ENCODE measurements around the gene FCN3. TPM values are rescaled to one million over a fixed set of nuclear protein-coding genes. Genes with fewer than 3 reads are reported as not detected.

Gene FCN3
- total and polyA plus RNA-seq, 5 donors from 2014 or later: not detected

- Histone ChIP-seq H3K36me3 (ENCODE audit: control insufficient read depth, insufficient read depth, low read length) (peaks cover 37% of the 10 kb centered on the region), H3K4me1 (ENCODE audit: control insufficient read depth, insufficient read depth, low read length, poor library complexity, severe bottlenecking) (peaks cover 35% of the 10 kb centered on the region), H3K4me3 (ENCODE audit: low read depth, low read length) (no peak overlapping the region), H3K9me3 (ENCODE audit: control insufficient read depth in 2 of 2, low read length in 2 of 2) (no peaks in the 10 kb centered on the region), H3K27ac (ENCODE audit: insufficient read depth, low read length, poor library complexity, severe bottlenecking) (no peak overlapping the region), H3K27me3 (ENCODE audit: control insufficient read depth, insufficient read depth, low read length) (no peaks in the 10 kb centered on the region)
- Mint-ChIP-seq H3K27ac (peak overlapping the region in 1 of 3 donors; percentile 56), H3K27me3 (peaks cover 10% of the 10 kb centered on the region), H3K4me3 (peak overlapping the region in 2 of 4 donors; percentile 54 to 91), H3K36me3 (peaks cover 21% of the 10 kb centered on the region), H3K4me1 (peaks cover 10 to 75% (median 53%) of the 10 kb centered on the region in 4 donors), H3K9me3 (no peaks in the 10 kb centered on the region)
- DNase-seq: no peak
- ATAC-seq (ENCODE audit: low read depth in 2 of 2): no peak
These were observed 49.3 kb downstream of the FCN3 start for GRCh38 chr1:27325286-27325685.

- H3K36me3 Mint-ChIP-seq: peaks cover 17% of the 10 kb centered on the region
- H3K27ac ChIP-seq (ENCODE audit: insufficient read depth, low read length, poor library complexity, severe bottlenecking): peak overlapping the region; percentile 90
- H3K27ac Mint-ChIP-seq: peak overlapping the region; percentile 48 to 94 (median 92)
- DNase-seq (peak in 1 of 3 donors; percentile 28), ATAC-seq (ENCODE audit: low read depth in 2 of 2) (no peak)
- peak overlapping the region; percentile 97 for H3K4me3 ChIP-seq (ENCODE audit: low read depth, low read length)
- no peaks in the 10 kb centered on the region for H3K9me3 Mint-ChIP-seq
- H3K27me3 ChIP-seq (ENCODE audit: control insufficient read depth, insufficient read depth, low read length): peaks cover 2% of the 10 kb centered on the region
- H3K4me1 Mint-ChIP-seq: peaks cover 10 to 59% (median 40%) of the 10 kb centered on the region in 4 donors
- peaks cover 30% of the 10 kb centered on the region for H3K4me1 ChIP-seq (ENCODE audit: control insufficient read depth, insufficient read depth, low read length, poor library complexity, severe bottlenecking)
- H3K9me3 ChIP-seq (ENCODE audit: control insufficient read depth in 2 of 2, low read length in 2 of 2): no peaks in the 10 kb centered on the region
- peaks cover 23% of the 10 kb centered on the region for H3K36me3 ChIP-seq (ENCODE audit: control insufficient read depth, insufficient read depth, low read length)
- H3K27me3 Mint-ChIP-seq: peaks cover 18% of the 10 kb centered on the region
- peak overlapping the region; percentile 91 to 98 (median 96) for H3K4me3 Mint-ChIP-seq
These were observed 51.9 kb downstream of the FCN3 start for GRCh38 chr1:27322569-27323240.

- peak within 1 kb of the TSS; percentile 71 to 94 (median 92) for H3K27ac Mint-ChIP-seq
- H3K4me1 ChIP-seq (ENCODE audit: control insufficient read depth, insufficient read depth, low read length, poor library complexity, severe bottlenecking): peaks cover 30% of the 10 kb centered on the region
- H3K4me3 Mint-ChIP-seq: peak within 1 kb of the TSS; percentile 91 to 98 (median 96)
- H3K4me1 Mint-ChIP-seq: peaks cover 8 to 54% (median 37%) of the 10 kb centered on the region in 4 donors
- no peaks in the 10 kb centered on the region for H3K9me3 ChIP-seq (ENCODE audit: control insufficient read depth in 2 of 2, low read length in 2 of 2)
- ATAC-seq (ENCODE audit: low read depth in 2 of 2) (peak; percentile 97), DNase-seq (peak; percentile 97 to 99 (median 97))
- H3K36me3 ChIP-seq (ENCODE audit: control insufficient read depth, insufficient read depth, low read length): peaks cover 20% of the 10 kb centered on the region
- no peaks in the 10 kb centered on the region for H3K9me3 Mint-ChIP-seq
- H3K27ac ChIP-seq (ENCODE audit: insufficient read depth, low read length, poor library complexity, severe bottlenecking): peak within 1 kb of the TSS; percentile 90
- H3K36me3 Mint-ChIP-seq: peaks cover 17% of the 10 kb centered on the region
- H3K27me3 Mint-ChIP-seq: peaks cover 19% of the 10 kb centered on the region
- H3K27me3 ChIP-seq (ENCODE audit: control insufficient read depth, insufficient read depth, low read length): peaks cover 2% of the 10 kb centered on the region
- peak within 1 kb of the TSS; percentile 97 for H3K4me3 ChIP-seq (ENCODE audit: low read depth, low read length)
These were observed 52.6 kb downstream of the FCN3 start, which contains the start of gene TMEM222 for GRCh38 chr1:27321813-27322568. TSS of gene TMEM222 (plus strand) at chr1:27322163. CDS start at chr1:27322198, 35 bp downstream.

Other genes with a start within 250 kb of the FCN3 start
- gene SLC9A1, start 219.7 kb downstream of the FCN3 start, total RNA-seq: 32.3 TPM
- 1 to 10 TPM; 5.4 to 8.7 (median 7.0) TPM for gene SLC9A1, start 219.7 kb downstream of the FCN3 start, polyA plus RNA-seq
- gene WDTC1, start 140.2 kb downstream of the FCN3 start, total RNA-seq: 46.1 TPM
- gene WDTC1, start 140.2 kb downstream of the FCN3 start, polyA plus RNA-seq: 1 to 10 TPM; 3.3 to 5.9 (median 5.5) TPM
- 26.3 TPM for gene TMEM222, start 52.7 kb downstream of the FCN3 start, total RNA-seq
- 10 to 100 TPM; 59.9 to 71.2 (median 67.4) TPM for gene TMEM222, start 52.7 kb downstream of the FCN3 start, polyA plus RNA-seq
- 191 TPM for gene SYTL1, start 32.8 kb downstream of the FCN3 start, total RNA-seq
- 100 to 1,000 TPM in 3 of 4 donors, 10 to 100 TPM in 1; 91.0 to 138 (median 120) TPM for gene SYTL1, start 32.8 kb downstream of the FCN3 start, polyA plus RNA-seq
- 4.5 TPM for gene MAP3K6, start 7.9 kb downstream of the FCN3 start, total RNA-seq
- 1 to 10 TPM; 3.8 to 8.3 (median 6.2) TPM for gene MAP3K6, start 7.9 kb downstream of the FCN3 start, polyA plus RNA-seq
- gene CD164L2, start 8.5 kb upstream of the FCN3 start, total RNA-seq: not detected
- not detected for gene CD164L2, start 8.5 kb upstream of the FCN3 start, polyA plus RNA-seq
- gene GPR3, start 17.8 kb upstream of the FCN3 start, total RNA-seq: 0.47 TPM
- gene GPR3, start 17.8 kb upstream of the FCN3 start, polyA plus RNA-seq: under 1 TPM in 2 of 4 donors, not detected in 2; 0.07 to 0.21 TPM
- gene WASF2, start 115.3 kb upstream of the FCN3 start, total RNA-seq: 175 TPM
- gene WASF2, start 115.3 kb upstream of the FCN3 start, polyA plus RNA-seq: 10 to 100 TPM; 55.3 to 85.3 (median 61.8) TPM
- gene AHDC1, start 229.3 kb upstream of the FCN3 start, total RNA-seq: 26.2 TPM
- 1 to 10 TPM in 1 of 4 donors, under 1 TPM in 3; 0.07 to 1.4 (median 0.50) TPM for gene AHDC1, start 229.3 kb upstream of the FCN3 start, polyA plus RNA-seq